Stimulated activated CD4-positive, alpha-beta T cell treated with anti-CD3 and anti-CD28 coated beads, Interleukin-4, amount 100 ng/mL, for 4 hours (primary cell): Measurements from ENCODE around the gene HOTAIR.

Source experiments
- DNase-seq, 2 experiments: peaks; one replicate each; pipeline ENCODE4 v3.0.0-alpha.2; 2020

HOTAIR gene

GRCh38 chr12:54010972-54011664 lies 36.4 kb upstream of the HOTAIR start:
- DNase-seq: no peak

- DNase-seq: no peak
Measured at GRCh38 chr12:54010053-54010971, 35.6 kb upstream of the HOTAIR start.

- DNase-seq: peak; percentile 36 to 46
Measured at GRCh38 chr12:54009171-54010052, 34.7 kb upstream of the HOTAIR start.

DNA sequence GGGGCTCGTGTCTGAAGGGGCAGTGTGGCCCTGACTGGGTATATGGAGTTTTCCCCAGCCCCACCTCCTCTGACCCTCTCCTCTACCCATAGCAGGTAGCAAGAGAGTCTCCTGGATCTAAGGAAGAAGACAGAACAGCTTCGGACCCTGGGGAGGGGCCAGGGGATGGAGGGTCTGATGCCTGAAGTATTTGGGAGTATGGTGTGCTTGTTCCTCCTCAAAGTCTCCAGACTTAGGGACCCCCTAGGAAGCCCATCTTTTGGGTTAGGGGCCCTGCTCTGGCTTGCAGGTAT lies 33.5 kb upstream of the HOTAIR start:
- no peak for DNase-seq

DNA sequence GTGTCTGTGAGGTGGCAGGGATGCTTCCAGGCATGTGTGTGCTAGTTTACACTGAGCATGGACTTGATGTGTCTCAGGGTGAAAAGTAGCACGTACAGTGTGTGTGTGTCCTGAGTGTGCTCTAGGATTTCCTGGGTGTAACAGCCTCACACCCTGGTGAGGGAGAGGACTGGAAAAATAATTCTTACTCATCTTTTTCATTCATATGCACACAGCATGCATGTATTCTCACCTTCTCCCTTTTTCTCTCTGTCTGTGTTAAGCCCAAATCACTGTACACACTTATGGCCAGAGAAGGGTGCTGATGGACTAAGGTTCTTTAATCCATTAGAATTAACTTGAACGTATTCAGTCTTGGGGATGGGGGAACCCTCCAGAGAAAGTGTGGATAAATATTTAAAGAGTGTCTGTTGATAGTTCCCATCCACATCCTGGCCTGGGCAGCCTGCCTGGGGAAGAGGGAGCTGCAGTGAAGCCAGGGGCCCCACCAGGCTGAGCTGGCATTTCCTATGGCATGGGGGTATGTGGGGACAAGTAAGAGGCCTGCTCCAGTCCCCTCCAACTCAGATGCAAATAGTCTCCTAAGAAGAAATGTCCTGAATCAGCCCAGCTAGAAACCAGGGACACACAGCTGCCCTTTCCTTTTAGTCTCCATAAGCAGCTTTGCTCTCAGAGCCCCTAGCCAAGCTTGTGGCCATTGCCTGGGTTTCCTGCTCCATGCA lies 32.9 kb upstream of the HOTAIR start:
- DNase-seq: no peak

GRCh38 chr12:54006559-54007220 lies 31.9 kb upstream of the HOTAIR start:
- no peak for DNase-seq

DNA sequence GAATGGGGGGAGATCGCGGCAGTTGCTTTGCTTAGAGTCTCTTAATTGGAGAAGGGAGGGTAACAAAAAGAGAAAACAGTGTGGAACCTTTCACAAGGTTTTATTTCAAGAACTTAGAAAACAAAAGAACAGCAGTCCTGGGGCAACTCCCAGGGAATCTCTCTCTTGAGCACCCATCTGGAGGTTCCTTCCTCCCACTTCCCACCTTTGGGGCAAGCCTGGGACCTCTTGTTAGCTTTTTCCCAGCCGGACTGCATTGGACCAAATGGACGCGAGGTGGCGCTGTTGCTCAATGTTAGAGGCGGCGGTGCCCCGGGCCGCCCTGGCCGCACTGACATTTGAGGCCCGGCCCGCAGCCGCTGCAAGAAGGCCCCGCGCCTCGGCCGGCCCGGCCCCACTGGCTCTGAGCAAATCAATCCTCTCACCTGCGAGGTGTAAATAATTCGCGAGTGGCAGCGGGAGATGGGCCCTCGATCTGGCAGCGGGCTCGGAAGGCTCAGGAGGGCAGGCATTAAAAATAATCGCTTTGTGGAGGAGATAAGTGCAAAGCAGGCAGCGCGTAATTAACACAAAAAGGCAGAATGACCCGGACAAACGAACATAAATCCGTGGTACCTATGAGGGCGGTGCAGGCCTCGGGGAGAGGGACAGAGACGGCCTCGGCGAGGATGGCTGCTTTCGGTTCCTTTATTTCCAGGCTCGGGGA lies 31.3 kb upstream of the HOTAIR start:
- DNase-seq: peak; percentile 69 to 85

GRCh38 chr12:54005531-54005852 lies 30.7 kb upstream of the HOTAIR start:
- DNase-seq: no peak

- no peak for DNase-seq
Measured at GRCh38 chr12:54004841-54005530, 30.2 kb upstream of the HOTAIR start.

GRCh38 chr12:54004063-54004840 lies 29.5 kb upstream of the HOTAIR start:
- DNase-seq: no peak

GRCh38 chr12:54003625-54004024 lies 28.9 kb upstream of the HOTAIR start:
- DNase-seq: no peak

DNA sequence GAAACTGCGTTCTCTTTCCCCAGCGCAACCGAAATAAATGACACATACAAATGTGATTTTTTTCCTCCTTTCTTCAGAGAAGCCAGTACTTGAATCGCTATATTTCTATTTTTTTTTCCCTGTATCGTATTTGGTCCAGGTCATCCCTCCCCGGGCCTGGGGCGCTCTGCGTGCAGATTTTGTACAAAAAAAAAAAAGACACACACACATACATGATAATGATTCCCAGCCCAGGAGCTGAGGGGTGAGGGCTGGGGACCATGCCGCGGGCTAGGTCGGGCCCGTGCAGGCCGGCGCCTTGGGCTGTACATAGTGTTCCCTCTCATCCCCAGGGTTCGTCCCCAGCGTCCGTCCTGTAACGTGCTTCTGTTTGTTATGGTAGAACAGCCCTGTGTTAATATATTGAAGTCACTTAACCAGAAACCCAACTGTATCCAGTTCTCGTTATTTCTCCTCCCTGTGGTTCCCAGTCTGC lies 28.2 kb upstream of the HOTAIR start:
- no peak for DNase-seq

DNA sequence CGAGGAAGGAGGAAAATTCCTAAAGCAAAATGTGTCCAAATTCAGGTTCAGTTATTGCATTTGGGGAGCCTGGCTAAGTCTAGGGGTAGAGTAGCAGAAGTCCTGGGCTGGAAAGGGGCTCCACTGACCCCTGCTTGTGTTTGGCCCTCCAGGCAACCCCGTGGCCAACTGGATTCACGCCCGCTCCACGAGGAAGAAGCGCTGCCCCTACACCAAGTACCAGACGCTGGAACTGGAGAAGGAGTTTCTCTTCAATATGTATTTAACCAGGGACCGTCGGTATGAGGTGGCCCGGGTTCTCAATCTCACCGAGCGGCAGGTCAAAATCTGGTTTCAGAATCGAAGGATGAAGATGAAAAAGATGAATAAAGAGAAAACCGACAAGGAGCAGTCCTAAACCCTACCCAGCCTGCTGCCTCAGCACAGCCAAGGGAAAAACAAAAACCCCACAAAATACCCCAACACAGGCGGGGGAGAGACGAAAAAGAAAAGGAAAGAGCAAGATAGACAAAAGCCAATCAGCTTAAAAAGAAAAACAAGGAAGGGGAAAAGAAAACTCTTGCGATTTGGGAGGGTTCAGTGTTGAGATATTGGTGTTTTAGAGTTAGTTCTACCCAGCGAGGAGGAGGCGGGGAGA lies 27.6 kb upstream of the HOTAIR start:
- DNase-seq: no peak

DNA sequence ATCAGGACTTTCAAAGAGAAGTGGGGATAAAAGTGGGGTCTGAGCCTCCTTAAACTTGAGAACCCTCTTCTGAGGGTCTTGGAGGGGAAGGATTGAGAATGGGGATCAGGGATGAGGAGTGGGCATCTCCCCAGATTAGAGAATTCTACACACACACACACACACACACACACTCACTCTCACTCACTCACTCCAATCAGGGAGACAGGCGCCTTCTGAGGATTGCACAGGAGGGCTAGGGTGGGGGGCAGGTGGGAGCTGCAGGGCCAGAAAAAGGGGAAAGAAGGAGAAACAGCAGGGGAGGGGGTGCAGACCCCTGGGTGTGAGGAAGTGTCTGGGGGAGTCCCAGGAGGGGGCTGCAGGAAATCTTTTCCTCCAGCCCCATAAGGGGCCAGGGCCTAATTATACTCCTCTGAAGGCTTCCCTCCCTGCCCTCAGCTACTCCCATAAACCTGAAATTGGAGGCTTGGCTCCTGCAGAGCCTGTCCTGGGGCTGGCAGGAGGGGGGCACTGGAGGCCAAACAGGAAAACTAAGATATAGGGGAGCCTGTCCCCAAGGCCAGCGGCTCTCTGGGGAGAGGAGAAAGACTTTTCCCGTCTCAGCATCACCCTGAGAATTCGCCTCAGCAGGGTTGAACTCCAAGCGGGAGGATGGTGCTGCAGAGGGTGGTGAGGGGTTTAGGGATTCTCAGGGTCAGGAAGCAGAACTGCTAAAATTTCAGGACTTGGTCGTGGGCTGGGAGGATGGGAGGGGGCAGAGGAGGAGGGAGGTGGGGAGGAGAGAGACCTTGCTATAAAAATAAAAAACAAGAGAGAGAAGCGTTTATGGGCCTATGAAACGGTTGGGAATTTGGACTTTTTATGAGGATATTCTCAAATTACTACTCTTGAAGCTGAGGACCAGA lies 26.8 kb upstream of the HOTAIR start:
- no peak for DNase-seq

GRCh38 chr12:54000116-54001114 lies 25.7 kb upstream of the HOTAIR start, which contains the start of gene HOXC9:
TSS of gene HOXC9 (plus strand) at chr12:54000161. CDS start at chr12:54000189, 28 bp downstream.
- DNase-seq: no peak

- no peak for DNase-seq
Measured at GRCh38 chr12:53999559-54000115, 24.9 kb upstream of the HOTAIR start.

DNA sequence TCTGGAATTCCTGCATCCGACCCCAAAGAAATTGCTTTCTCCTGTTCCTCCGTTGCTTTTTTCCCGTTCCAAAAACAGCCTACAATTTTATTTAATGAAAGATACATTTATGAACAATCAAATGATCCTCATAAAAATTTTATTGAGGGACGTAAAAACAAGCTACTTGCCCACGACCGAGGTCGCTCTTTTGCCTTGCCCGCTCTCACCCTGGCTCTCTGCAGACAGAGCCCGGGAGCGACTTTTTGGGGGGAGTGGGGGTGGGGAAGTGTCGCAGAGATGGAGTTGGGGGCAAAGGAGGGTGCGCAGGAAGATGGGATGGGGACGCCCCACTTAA lies 24.1 kb upstream of the HOTAIR start:
- DNase-seq: no peak
